HG03066 (cell line): ENCODE data around the gene CYB5R3.

ENCODE experiments used
- ATAC-seq: cut with Tn5 transposase; IDR thresholded peaks from one replicate; pipeline ENCODE4 v1.9.1; 2021; ENCODE audit warnings: low read depth; ENCODE audit not compliant: unreplicated experiment

The CYB5R3 gene

GRCh38 chr22:42646569-42647525 is 2.3 kb downstream of the CYB5R3 start:
- ATAC-seq, result no peak

DNA sequence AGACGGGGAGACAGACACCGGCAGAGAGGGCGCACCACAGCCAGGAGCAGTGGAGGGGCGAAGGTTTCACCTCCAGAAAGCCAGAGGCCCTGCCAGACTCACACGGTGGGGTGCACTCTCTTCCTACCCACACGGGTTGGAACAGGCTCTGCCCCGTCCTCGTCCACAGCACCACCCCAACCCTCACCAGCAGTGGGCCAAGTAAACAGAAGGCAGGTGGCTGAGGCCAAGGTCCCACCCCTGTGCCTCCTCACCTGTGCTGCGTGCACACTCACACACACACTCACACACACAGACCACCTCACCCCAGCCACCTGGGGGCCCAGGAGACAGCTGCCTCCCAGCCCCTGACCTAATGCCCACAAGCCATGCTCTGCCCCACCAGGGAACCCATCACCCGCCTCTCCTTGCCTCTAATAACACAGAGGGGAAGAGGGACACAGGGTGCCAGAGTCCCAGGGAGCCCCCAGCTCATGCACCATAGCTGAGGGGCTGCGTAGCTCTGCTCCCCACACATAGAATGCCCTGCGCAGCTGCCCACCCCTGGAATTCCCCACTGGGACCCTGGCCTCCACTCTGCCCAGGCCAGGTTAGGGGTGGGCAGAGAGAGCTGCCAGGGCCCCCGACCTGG is 3.1 kb downstream of the CYB5R3 start:
- ATAC-seq, result no peak

GRCh38 chr22:42645341-42645937 is 3.8 kb downstream of the CYB5R3 start:
- ATAC-seq, result no peak

GRCh38 chr22:42644422-42645340 is 4.5 kb downstream of the CYB5R3 start:
- no peak for ATAC-seq

- ATAC-seq, result no peak
Observed at GRCh38 chr22:42643634-42644421, 5.4 kb downstream of the CYB5R3 start.

- ATAC-seq, result no peak
Observed at GRCh38 chr22:42642806-42643633, 6.2 kb downstream of the CYB5R3 start.

DNA sequence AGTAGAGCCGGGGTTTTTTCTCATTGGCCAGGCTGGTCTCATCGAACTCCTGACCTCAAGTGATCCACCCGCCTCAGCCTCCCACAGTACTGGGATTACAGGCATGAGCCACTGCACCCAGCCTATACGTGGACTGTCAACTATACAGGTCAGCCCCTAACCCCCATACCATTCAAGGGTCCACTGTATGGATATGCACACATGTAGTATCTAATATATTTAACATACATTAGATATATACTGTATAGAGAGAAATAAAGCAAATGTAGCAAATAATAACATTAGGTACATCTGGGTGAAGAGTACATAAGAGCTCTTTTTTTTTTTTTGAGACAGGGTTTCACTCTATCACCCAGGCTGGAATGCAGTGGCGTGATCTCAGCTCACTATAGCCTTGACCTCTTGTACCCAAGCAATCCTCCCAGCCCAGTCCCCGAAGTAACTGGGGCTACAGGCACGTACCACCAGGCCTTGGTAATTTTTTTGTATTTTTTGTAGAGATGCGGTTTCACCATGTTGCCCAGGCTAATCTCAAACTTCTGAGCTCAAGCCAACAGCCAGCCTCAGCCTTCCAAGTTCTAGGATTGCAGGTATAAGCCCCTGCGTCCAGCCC is 7.3 kb downstream of the CYB5R3 start:
- ATAC-seq, result no peak

DNA sequence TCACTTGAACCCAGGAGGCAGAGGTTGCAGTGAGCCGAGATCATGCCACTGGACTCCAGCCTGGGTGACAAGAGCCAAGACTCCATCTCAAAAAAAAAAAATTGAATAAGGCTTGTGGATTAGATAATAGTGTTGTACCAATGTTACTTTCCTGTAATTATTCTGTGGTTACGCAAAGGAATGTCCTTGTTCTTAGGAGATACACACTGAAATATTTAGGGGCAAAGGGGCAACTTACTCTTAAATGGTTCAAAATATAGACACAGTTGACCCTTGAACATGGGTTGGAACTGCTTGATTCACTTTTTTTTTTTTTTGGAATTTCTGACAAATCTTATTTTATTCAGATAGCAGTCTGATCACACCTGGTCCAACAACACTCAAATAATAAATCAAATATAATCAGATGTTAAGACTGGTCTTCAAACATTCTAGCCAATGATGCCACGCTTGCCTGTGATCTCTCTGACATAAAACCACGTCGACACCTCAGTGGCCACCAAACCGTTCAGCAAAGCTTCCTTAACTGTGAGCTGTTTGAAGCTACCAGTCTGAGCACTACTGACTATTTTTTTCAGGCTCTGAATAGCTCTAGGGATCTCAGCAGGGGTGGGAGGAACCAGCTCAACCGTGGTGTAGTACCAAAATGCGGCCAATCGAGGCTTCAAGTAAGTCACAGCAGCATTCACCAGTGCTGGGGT is 9.5 kb downstream of the CYB5R3 start:
- no peak for ATAC-seq

DNA sequence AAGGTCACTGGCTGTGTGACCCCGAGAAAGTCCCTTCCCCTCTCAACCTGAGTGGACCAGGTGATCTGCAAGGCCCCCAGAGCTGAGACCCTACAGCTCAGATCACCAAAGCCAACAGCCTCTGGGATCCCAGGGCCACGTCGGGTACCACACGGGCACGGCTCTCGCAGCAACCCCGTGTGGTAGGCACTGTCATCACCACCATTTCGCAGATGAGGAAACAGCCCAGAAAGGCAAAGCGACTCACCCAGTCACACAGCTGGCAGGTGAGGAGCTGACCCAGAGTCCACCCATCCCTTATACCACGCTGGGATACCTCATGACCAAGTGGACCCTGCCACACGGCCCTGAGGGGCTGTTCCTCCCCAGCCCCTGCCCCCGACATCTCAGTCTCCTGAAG is 11.6 kb downstream of the CYB5R3 start:
- no peak for ATAC-seq

DNA sequence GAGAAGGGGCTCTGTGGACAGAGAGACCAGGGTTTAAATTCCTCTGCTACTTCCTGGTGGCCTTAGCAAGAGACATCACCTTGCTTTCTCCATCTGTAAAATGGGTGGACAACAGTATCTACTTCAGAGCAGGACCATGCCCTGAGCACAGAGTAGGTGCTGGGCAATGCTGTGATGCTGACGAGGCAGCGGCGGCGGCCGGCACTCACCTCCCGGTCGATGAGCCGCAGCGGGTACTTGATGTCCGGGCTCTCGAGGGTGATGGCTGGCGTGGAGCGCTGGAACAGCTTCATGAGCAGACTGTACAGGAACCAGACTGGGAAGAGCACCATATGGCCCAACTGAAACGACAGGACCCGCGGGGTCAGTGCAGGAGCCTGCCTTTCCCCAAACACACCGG is 12.7 kb downstream of the CYB5R3 start:
- ATAC-seq, result no peak

DNA sequence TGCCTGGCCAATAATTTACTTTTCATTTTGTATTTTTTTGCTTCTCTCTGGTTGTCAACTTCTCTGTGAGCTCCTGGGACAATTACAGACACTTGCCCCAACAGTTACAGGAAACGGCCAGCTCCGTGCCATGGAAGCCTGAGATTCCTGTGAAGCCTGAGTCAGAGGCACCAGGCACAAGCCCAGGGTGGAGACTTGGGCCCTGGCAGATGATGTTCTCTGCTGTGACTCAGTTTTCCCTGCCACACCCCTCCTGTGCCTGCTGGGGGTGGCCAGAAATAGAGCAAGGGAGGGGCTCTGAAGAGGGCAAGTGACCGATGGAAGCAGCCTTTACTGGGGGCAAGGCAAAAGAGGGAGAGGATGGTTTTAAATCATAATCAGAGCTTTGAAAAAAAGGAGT is 13.7 kb downstream of the CYB5R3 start:
- ATAC-seq, result no peak

DNA sequence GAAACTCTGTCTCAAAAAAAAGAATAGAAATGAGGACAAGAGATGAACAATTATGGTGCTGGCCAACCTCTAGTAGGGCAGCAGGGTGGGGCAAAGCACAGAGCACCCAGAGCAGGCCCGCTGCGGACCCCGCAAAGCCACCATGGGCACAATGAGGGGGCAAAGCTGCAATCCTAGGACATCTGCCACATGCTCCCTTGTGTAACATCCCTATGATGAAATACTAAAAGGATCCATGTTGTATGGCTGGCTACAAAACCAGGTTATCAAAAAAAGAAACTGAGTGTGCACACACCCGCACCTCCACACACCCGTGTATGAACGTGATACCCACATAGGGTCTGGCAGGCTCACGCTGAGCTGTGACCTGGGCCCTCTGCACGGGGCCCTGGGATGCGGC is 16.2 kb downstream of the CYB5R3 start:
- ATAC-seq, result no peak

GRCh38 chr22:42632096-42632495 is 17.1 kb downstream of the CYB5R3 start:
- no peak for ATAC-seq

- ATAC-seq, result no peak
Observed at GRCh38 chr22:42630901-42631602, 18.1 kb downstream of the CYB5R3 start.

DNA sequence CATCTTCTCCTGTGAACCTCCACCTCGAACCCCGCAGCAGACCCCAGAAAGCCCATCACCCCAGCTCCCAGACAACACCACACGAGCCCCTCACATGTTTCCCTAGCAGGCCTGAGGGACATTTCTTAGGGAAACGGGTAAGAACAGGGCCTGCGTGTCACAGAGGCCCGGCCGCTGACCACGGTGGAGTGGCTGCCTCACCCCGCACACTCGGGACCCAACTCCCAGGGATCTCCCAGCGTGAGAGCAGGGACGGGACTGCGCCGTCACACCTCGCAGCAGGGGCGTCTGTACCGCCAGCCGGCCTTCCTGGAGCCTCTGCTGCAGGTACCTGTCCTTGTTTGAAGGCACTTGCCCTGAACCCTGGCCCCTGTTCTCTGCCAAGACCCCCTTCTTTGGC is 19.0 kb downstream of the CYB5R3 start:
- ATAC-seq, result no peak

GRCh38 chr22:42627981-42628380 is 21.2 kb downstream of the CYB5R3 start:
- no peak for ATAC-seq

DNA sequence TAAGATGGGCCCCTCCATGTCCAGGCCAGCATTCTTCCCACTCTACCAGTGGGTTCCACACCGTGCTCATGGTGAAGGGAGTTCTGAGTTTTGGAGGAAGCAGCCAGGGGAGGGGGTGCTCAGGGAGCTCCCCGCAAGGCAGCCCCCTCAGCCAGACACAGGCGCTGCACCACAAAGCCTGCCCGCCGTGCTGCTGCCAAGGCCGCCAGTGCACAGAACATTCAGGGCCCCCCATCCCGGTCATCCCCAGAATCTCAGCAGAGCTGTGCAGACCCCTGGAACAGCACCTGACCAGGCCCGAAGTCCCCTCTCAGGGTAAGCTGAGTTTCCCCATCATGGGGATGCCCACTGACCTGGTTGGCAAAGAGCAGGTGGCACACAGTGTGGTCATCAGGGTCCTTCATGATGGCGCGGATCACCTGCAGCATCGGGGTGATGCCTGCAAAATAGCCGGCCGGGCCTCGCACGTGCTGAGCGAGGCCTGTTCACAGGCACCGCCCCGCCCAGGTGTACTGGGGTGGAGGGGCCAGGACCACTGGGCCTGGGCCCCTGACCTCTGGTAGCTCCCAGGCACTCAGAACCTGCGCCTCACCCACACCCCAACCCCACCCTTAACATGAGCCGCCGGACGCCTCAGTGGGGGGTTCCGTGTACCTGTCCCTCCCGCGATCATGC is 22.1 kb downstream of the CYB5R3 start:
- ATAC-seq, result no peak
